Hippocampal formation (tissue), 2 donors: ENCODE data around the gene THOC6.
"Not testable (repeated sequence)": the region's sequence is repeated elsewhere in the genome, so short reads cannot be mapped to it uniquely, and the experiment has no call there.

ENCODE experiments used
- DNase-seq, 2 donors: peaks; one replicate each; lab custom pipeline; 2025; lab: John Stamatoyannopoulos, UW

The THOC6 gene

GRCh38 chr16:3072148-3072547 is 48.3 kb downstream of the THOC6 start:
- DNase-seq = not testable (repeated sequence)

- not testable (repeated sequence) for DNase-seq
These were observed 48.9 kb downstream of the THOC6 start for GRCh38 chr16:3072576-3073263.

- DNase-seq = no peak
These were observed 49.6 kb downstream of the THOC6 start for GRCh38 chr16:3073448-3073847.

GRCh38 chr16:3074860-3075522 is 51.2 kb downstream of the THOC6 start:
- no peak for DNase-seq

- no peak for DNase-seq
These were observed 51.7 kb downstream of the THOC6 start for GRCh38 chr16:3075523-3075915.

DNA sequence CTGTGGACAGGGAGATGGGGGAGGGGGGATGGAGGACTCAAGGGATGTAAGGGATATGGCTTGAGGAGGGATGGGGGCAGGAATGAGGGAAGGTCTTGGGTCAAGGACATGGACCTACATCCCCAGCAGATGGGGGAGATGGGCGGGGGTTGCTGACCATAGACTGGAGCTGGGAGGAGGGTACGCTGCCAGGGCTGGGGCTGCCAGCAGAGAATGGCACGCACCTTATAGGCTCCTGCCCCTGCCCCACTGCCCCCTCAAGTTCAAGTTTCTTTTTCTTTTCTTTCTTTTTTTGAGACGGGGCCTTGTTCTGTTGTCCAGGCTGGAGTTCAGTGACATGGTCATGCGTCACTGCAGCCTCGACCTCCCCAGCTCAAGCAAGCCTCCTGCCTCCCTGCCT is 52.1 kb downstream of the THOC6 start:
- DNase-seq = not testable (repeated sequence)

DNA sequence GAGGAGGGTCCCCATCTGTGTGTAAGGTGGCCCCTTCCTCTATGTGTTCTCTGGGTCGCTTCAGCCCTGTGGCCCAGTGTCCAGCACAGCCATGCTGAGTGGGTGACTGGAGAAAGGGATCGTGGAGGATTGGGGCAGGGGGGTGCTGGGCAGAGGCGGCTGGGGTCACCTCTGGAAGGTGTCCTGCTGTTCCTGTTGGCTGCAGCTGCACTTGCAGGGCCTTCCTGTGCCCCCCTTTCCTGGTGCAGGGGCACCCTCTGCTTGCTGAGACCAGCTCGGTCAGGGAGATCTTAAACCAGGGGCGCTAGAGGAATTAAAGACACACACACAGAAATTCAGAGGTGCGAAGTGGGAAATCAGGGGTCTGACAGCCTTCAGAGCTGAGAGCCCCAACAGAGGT is 52.7 kb downstream of the THOC6 start:
- DNase-seq = no peak
